HEK293 (cell line): ENCODE results near the gene THYN1.

Experiments
- CTCF ChIA-PET: fragments of 350-600 bp; formaldehyde crosslinking; extraction: SDS; loops from one replicate; lab custom pipeline; 2021; ENCODE audit warnings: antibody characterized with exemption; lab: Yijun Ruan, JAX
- POLR2A ChIA-PET: fragments of 300-600 bp; formaldehyde crosslinking; extraction: SDS; loops from one replicate; lab custom pipeline; 2020; ENCODE audit warnings: antibody characterized with exemption, inconsistent platforms; lab: Yijun Ruan, JAX
- H3K27ac ChIP-seq: fragments of 200-500 bp; sonication (Bioruptor generic); 2 replicates; pipeline ENCODE4 v1.5.1; 2014; ENCODE audit warnings: low read depth, low read length, control low read depth, inconsistent platforms; ENCODE audit errors: extremely low read depth
- H3K36me3 ChIP-seq, 2 experiments: fragments of 200-500 bp in 1 of 2; sonication (Bioruptor generic) in 1 of 2; 1 replicate in 1 of 2; 2 replicates in 1 of 2; pipeline ENCODE4 v1.5.1; 2014 to 2017; ENCODE audit warnings: inconsistent platforms in 2 of 2, low read length in 2 of 2; ENCODE audit not compliant: control insufficient read depth in 2 of 2, insufficient read depth in 1 of 2
- H3K4me1 ChIP-seq: fragments of 200-500 bp; sonication (Bioruptor generic); 2 replicates; pipeline ENCODE4 v1.5.1; 2014; ENCODE audit warnings: mild to moderate bottlenecking, low read length, inconsistent platforms; ENCODE audit not compliant: control insufficient read depth, insufficient read depth
- H3K4me3 ChIP-seq: 2 replicates; pipeline ENCODE4 v1.5.1; 2011; ENCODE audit warnings: low read depth, mild to moderate bottlenecking, control low read depth, low read length, moderate library complexity
- H3K9me3 ChIP-seq: fragments of 200-500 bp; sonication (Bioruptor generic); 2 replicates; pipeline ENCODE4 v1.5.1; 2014; ENCODE audit warnings: low read depth, low read length, inconsistent platforms; ENCODE audit not compliant: control insufficient read depth, insufficient read depth
- ELK4 ChIP-seq: IDR thresholded peaks from 2 replicates; pipeline ENCODE4 v1.6.1; 2011; ENCODE audit warnings: mild to moderate bottlenecking, low read depth, low read length, borderline replicate concordance
- KLF10 ChIP-seq: fragments of 450-650 bp; IDR thresholded peaks from 2 replicates; pipeline ENCODE4 v1.5.1; 2018; ENCODE audit warnings: missing biosample characterization, mild to moderate bottlenecking, missing genetic modification characterization
- KLF16 ChIP-seq: fragments of 450-650 bp; formaldehyde crosslinking; IDR thresholded peaks from 2 replicates; pipeline ENCODE4 v1.5.1; 2017; ENCODE audit warnings: missing biosample characterization, missing genetic modification characterization
- KLF9 ChIP-seq: fragments of 450-650 bp; formaldehyde crosslinking; IDR thresholded peaks from 2 replicates; pipeline ENCODE4 v1.5.1; 2016; ENCODE audit warnings: missing biosample characterization, missing genetic modification characterization, low read depth
- RBAK ChIP-seq: fragments of 450-650 bp; formaldehyde crosslinking; IDR thresholded peaks from 2 replicates; pipeline ENCODE4 v1.5.1; 2016; ENCODE audit warnings: missing biosample characterization, missing genetic modification characterization
- SALL2 ChIP-seq: fragments of 450-650 bp; formaldehyde crosslinking; IDR thresholded peaks from 2 replicates; pipeline ENCODE4 v1.5.0; 2017; ENCODE audit warnings: missing biosample characterization, mild to moderate bottlenecking, missing genetic modification characterization, borderline replicate concordance
- SCRT1 ChIP-seq: fragments of 450-650 bp; formaldehyde crosslinking; IDR thresholded peaks from 2 replicates; pipeline ENCODE4 v1.5.1; 2016; ENCODE audit warnings: missing biosample characterization, missing genetic modification characterization, borderline replicate concordance
- SETDB1 ChIP-seq: IDR thresholded peaks from one replicate; pipeline ENCODE4 v1.6.1; 2017; ENCODE audit warnings: mild to moderate bottlenecking, low read length, moderate library complexity, mixed read lengths; ENCODE audit not compliant: insufficient read length
- TRIM28 ChIP-seq: IDR thresholded peaks from 2 replicates; pipeline ENCODE4 v1.6.1; 2011; ENCODE audit warnings: low read length, control low read depth, borderline replicate concordance
- WT1 ChIP-seq: fragments of 450-650 bp; formaldehyde crosslinking; IDR thresholded peaks from 2 replicates; pipeline ENCODE4 v1.5.1; 2016; ENCODE audit warnings: missing biosample characterization, missing genetic modification characterization
- ZBTB1 ChIP-seq: fragments of 450-650 bp; formaldehyde crosslinking; IDR thresholded peaks from 2 replicates; pipeline ENCODE4 v1.5.1; 2016; ENCODE audit warnings: missing biosample characterization, missing genetic modification characterization
- ZBTB21 ChIP-seq: fragments of 450-650 bp; formaldehyde crosslinking; IDR thresholded peaks from 2 replicates; pipeline ENCODE4 v1.5.1; 2017; ENCODE audit warnings: missing biosample characterization, missing genetic modification characterization
- ZBTB26 ChIP-seq: fragments of 450-650 bp; formaldehyde crosslinking; optimal IDR thresholded peaks from 2 replicates; pipeline ENCODE3; 2016; ENCODE audit warnings: missing biosample characterization, mild to moderate bottlenecking, missing genetic modification characterization
- ZBTB8A ChIP-seq: fragments of 450-650 bp; formaldehyde crosslinking; IDR thresholded peaks from 2 replicates; pipeline ENCODE4 v1.5.1; 2016; ENCODE audit warnings: missing biosample characterization, missing genetic modification characterization
- ZFP41 ChIP-seq: fragments of 450-650 bp; formaldehyde crosslinking; IDR thresholded peaks from 2 replicates; pipeline ENCODE4 v1.5.1; 2016; ENCODE audit warnings: missing biosample characterization, missing genetic modification characterization, borderline replicate concordance
- ZNF140 ChIP-seq: fragments of 450-650 bp; formaldehyde crosslinking; IDR thresholded peaks from 2 replicates; pipeline ENCODE4 v1.5.1; 2016; ENCODE audit warnings: missing biosample characterization, missing genetic modification characterization
- ZNF148 ChIP-seq: fragments of 450-650 bp; formaldehyde crosslinking; IDR thresholded peaks from 2 replicates; pipeline ENCODE4 v1.5.0; 2017; ENCODE audit warnings: missing biosample characterization, missing genetic modification characterization, borderline replicate concordance
- ZNF19 ChIP-seq: fragments of 450-650 bp; formaldehyde crosslinking; IDR thresholded peaks from 2 replicates; pipeline ENCODE4; 2016; ENCODE audit warnings: missing biosample characterization, missing genetic modification characterization, low read depth
- ZNF302 ChIP-seq: fragments of 450-650 bp; formaldehyde crosslinking; IDR thresholded peaks from 2 replicates; pipeline ENCODE4 v1.5.1; 2016; ENCODE audit warnings: missing biosample characterization, missing genetic modification characterization, low read depth
- ZNF324 ChIP-seq: fragments of 450-650 bp; formaldehyde crosslinking; IDR thresholded peaks from 2 replicates; pipeline ENCODE4 v1.5.1; 2016; ENCODE audit warnings: missing biosample characterization, missing genetic modification characterization
- ZNF423 ChIP-seq: fragments of 450-650 bp; formaldehyde crosslinking; IDR thresholded peaks from 2 replicates; pipeline ENCODE4 v1.5.1; 2016; ENCODE audit warnings: missing biosample characterization, missing genetic modification characterization
- ZNF426 ChIP-seq: fragments of 450-650 bp; formaldehyde crosslinking; IDR thresholded peaks from 2 replicates; pipeline ENCODE4 v1.5.1; 2017; ENCODE audit warnings: missing biosample characterization, missing genetic modification characterization, mild to moderate bottlenecking, inconsistent platforms, moderate library complexity
- ZNF433 ChIP-seq: fragments of 450-650 bp; formaldehyde crosslinking; IDR thresholded peaks from 2 replicates; pipeline ENCODE4 v1.5.1; 2016; ENCODE audit warnings: missing biosample characterization, missing genetic modification characterization, low read depth
- ZNF473 ChIP-seq: fragments of 450-650 bp; formaldehyde crosslinking; IDR thresholded peaks from 2 replicates; pipeline ENCODE4 v1.5.1; 2017; ENCODE audit warnings: missing biosample characterization, missing genetic modification characterization
- ZNF530 ChIP-seq: fragments of 450-650 bp; formaldehyde crosslinking; IDR thresholded peaks from 2 replicates; pipeline ENCODE4 v1.5.1; 2016; ENCODE audit warnings: low read depth, missing biosample characterization, missing genetic modification characterization
- ZNF544 ChIP-seq: fragments of 450-650 bp; formaldehyde crosslinking; IDR thresholded peaks from 2 replicates; pipeline ENCODE4 v1.5.0; 2017; ENCODE audit warnings: missing biosample characterization, missing genetic modification characterization
- ZNF561 ChIP-seq: fragments of 450-650 bp; IDR thresholded peaks from 2 replicates; pipeline ENCODE4 v1.5.1; 2018; ENCODE audit warnings: missing biosample characterization, missing genetic modification characterization, borderline replicate concordance
- ZNF626 ChIP-seq: fragments of 450-650 bp; sonication (Bioruptor Pico); formaldehyde crosslinking; IDR thresholded peaks from 2 replicates; pipeline ENCODE4 v1.5.1; 2018; ENCODE audit warnings: missing biosample characterization, missing genetic modification characterization, inconsistent platforms
- ZNF670 ChIP-seq: fragments of 450-650 bp; formaldehyde crosslinking; IDR thresholded peaks from 2 replicates; pipeline ENCODE4 v1.5.1; 2016; ENCODE audit warnings: missing biosample characterization, missing genetic modification characterization, low read depth
- ZNF76 ChIP-seq: fragments of 450-650 bp; formaldehyde crosslinking; IDR thresholded peaks from 2 replicates; pipeline ENCODE4; 2016; ENCODE audit warnings: low read depth, missing biosample characterization, missing genetic modification characterization, borderline replicate concordance
- ZNF830 ChIP-seq: fragments of 450-650 bp; IDR thresholded peaks from 2 replicates; pipeline ENCODE4 v1.5.0; 2018; ENCODE audit warnings: missing biosample characterization, missing genetic modification characterization, low read depth, mild to moderate bottlenecking, moderate library complexity
- ZSCAN23 ChIP-seq: fragments of 450-650 bp; formaldehyde crosslinking; IDR thresholded peaks from 2 replicates; pipeline ENCODE4 v1.5.1; 2016; ENCODE audit warnings: missing biosample characterization, missing genetic modification characterization

THYN1 gene

GRCh38 chr11:134224710-134225664 is 28.2 kb downstream of the THYN1 start:
- Histone ChIP-seq H3K4me1 (peaks cover 7% of the 10 kb centered on the region; the same call in 1 of the 2 replicates), H3K4me3 (peak overlapping the region; percentile 83), H3K9me3 (no peaks in the 10 kb centered on the region), H3K36me3 (peaks cover 3 to 35% of the 10 kb centered on the region in 2 experiments; a peak in 2 of 3 replicates), H3K27ac (peak overlapping the region; percentile 77; the same call in 1 of the 2 replicates)
- CTCF ChIA-PET: interaction anchor here (0.6 to 2.8 kb wide), 5 partner anchors 9 to 171 kb away, joined by 3 to 8 read pairs (median 5); no protein-coding TSS in a partner anchor
- POLR2A ChIA-PET: interaction anchor here (0.6 to 3.8 kb wide), 19 partner anchors 9 to 565 kb away, joined by 3 to 35 read pairs (median 5); partner anchors contain the start of genes ACAD8, GLB1L3 and THYN1
- TF ChIP-seq WT1 (peak; percentile 82), ZNF302 (no peak), ZNF140 (tag by site-specific recombination) (no peak), ZNF148 (tag by site-specific recombination) (no peak), ZNF626 (tag by site-specific recombination) (no peak), ZNF530 (tag by site-specific recombination) (no peak), ZNF544 (tag by site-specific recombination) (no peak), ZNF423 (tag by site-specific recombination) (peak; percentile 66), KLF16 (no peak), ZSCAN23 (tag by site-specific recombination) (no peak), TRIM28 (no peak), KLF9 (tag by site-specific recombination) (peak; percentile 62; the same call in 1 of the 2 replicates), SETDB1 (no peak), ZNF324 (tag by site-specific recombination) (no peak), ZBTB21 (tag by site-specific recombination) (no peak), ZNF76 (tag by site-specific recombination) (0 out of 2 replicates have a peak, but pooled peaks have one; percentile 24), SALL2 (tag by site-specific recombination) (no peak), ZNF561 (tag by site-specific recombination) (0 out of 2 replicates have a peak, but pooled peaks have one; percentile 63), ZNF426 (tag by site-specific recombination) (no peak), ZNF19 (tag by site-specific recombination) (no peak), ZBTB26 (tag by site-specific recombination) (peak; percentile 38), ELK4 (no peak), ZNF830 (tag by site-specific recombination) (no peak), ZBTB8A (tag by site-specific recombination) (0 out of 2 replicates have a peak, but pooled peaks have one; percentile 8), ZFP41 (no peak), ZNF433 (tag by site-specific recombination) (no peak), SCRT1 (tag by site-specific recombination) (no peak), ZNF473 (tag by site-specific recombination) (no peak), RBAK (no peak), ZNF670 (tag by site-specific recombination) (no peak), ZBTB1 (no peak), KLF10 (tag by site-specific recombination) (no peak)
